ENCODE data around the gene SYNE2.
"Not testable (repeated sequence)": the region's sequence is repeated elsewhere in the genome, so short reads cannot be mapped to it uniquely, and the experiment has no call there.

The SYNE2 gene

GRCh38 chr14:64035143-64035542 lies 182.3 kb downstream of the SYNE2 start:
- no peak for TF ChIP-seq CTCF (IDR thresholded peaks at IDR 0.05; ENCODE audit: low read depth, low read length, missing control alignments)
- no peak for DNase-seq
- H3K36me3 ChIP-seq (replicated peaks): no peaks in the 10 kb centered on the region
- no peak overlapping the region for H3K27ac ChIP-seq
- in situ Hi-C loops (cut with HindIII; ENCODE audit: low pct_ligation_motif_present, low sequenced_read_pairs): no loop called here
- H3K27me3 ChIP-seq (replicated peaks): no peaks in the 10 kb centered on the region
- no peak overlapping the region for H3K4me3 ChIP-seq (ENCODE audit: low read depth, low read length)

GRCh38 chr14:64037869-64038745 lies 185.3 kb downstream of the SYNE2 start:
- H3K27me3 ChIP-seq (replicated peaks); H3K27ac ChIP-seq; H3K36me3 ChIP-seq (replicated peaks); in situ Hi-C loops (cut with HindIII; ENCODE audit: low pct_ligation_motif_present, low sequenced_read_pairs); DNase-seq; H3K4me3 ChIP-seq (ENCODE audit: low read depth, low read length): not testable (repeated sequence)

GRCh38 chr14:64038841-64039542 lies 186.2 kb downstream of the SYNE2 start:
- H3K36me3 ChIP-seq (replicated peaks): no peaks in the 10 kb centered on the region
- DNase-seq: no peak
- TF ChIP-seq CTCF (IDR thresholded peaks at IDR 0.05; ENCODE audit: low read depth, low read length, missing control alignments): no peak
- in situ Hi-C loops (cut with HindIII; ENCODE audit: low pct_ligation_motif_present, low sequenced_read_pairs): no loop called here
- no peaks in the 10 kb centered on the region for H3K27me3 ChIP-seq (replicated peaks)
- H3K27ac ChIP-seq: no peak overlapping the region
- H3K4me3 ChIP-seq (ENCODE audit: low read depth, low read length): no peak overlapping the region

- in situ Hi-C loops (cut with HindIII; ENCODE audit: low pct_ligation_motif_present, low sequenced_read_pairs): no loop called here
- Histone ChIP-seq H3K4me3 (ENCODE audit: low read depth, low read length) (no peak overlapping the region), H3K27me3 (replicated peaks) (no peaks in the 10 kb centered on the region), H3K27ac (no peak overlapping the region), H3K36me3 (replicated peaks) (no peaks in the 10 kb centered on the region)
- DNase-seq: no peak
- TF ChIP-seq CTCF (IDR thresholded peaks at IDR 0.05; ENCODE audit: low read depth, low read length, missing control alignments): no peak
These were observed 187.2 kb downstream of the SYNE2 start for GRCh38 chr14:64040044-64040443.

- H3K36me3 ChIP-seq (replicated peaks); H3K27me3 ChIP-seq (replicated peaks); H3K27ac ChIP-seq; H3K4me3 ChIP-seq (ENCODE audit: low read depth, low read length); DNase-seq; in situ Hi-C loops (cut with HindIII; ENCODE audit: low pct_ligation_motif_present, low sequenced_read_pairs): not testable (repeated sequence)
These were observed 190.5 kb downstream of the SYNE2 start for GRCh38 chr14:64043296-64043695.

- DNase-seq: no peak
- TF ChIP-seq CTCF (IDR thresholded peaks at IDR 0.05; ENCODE audit: low read depth, low read length, missing control alignments): no peak
- Histone ChIP-seq H3K27me3 (replicated peaks) (no peaks in the 10 kb centered on the region), H3K36me3 (replicated peaks) (no peaks in the 10 kb centered on the region), H3K4me3 (ENCODE audit: low read depth, low read length) (no peak overlapping the region), H3K27ac (no peak overlapping the region)
- in situ Hi-C loops (cut with HindIII; ENCODE audit: low pct_ligation_motif_present, low sequenced_read_pairs): no loop called here
These were observed 192.3 kb downstream of the SYNE2 start for GRCh38 chr14:64045091-64045490.
